ENCODE results near the gene CDC14A.
"Not testable (repeated sequence)": the region's sequence is repeated elsewhere in the genome, so short reads cannot be mapped to it uniquely, and the experiment has no call there.

The CDC14A gene

DNA sequence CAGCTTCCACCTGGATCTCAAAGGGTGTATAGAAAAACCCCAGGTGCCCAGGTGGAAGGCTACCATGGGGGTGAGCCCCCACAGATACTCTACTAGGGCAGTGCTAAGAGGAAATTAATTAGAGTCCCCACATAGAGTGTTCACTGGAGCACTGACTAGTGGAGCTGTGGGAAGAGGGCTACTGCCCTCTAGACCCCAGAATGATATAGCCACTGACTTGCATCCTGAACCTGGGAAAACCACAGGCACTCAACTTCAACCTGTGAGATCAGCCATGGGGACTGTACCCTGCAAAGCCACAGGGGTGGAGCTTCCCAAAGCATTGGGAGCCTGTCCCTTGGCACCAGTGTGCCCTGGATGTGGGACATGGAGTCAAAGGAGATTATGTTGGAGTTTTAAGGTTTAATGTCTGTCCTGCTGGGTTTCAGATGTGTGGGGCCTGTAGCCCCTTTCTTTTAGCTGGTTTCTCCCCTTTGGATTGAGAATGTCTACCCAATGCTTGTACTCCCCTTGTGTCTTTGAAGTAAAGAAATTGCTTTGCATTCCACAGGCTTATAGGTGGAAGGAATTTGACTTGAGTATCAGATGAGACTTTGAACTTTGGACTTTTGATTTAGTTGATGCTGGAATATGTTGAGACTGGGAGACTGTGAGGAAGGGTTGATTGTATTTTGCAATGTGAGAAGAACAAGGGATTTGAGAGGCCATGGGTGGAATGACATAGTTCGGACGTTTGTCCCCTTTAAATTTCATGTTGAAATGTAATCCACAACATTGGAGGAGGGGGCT, 31.8 kb upstream of the CDC14A start:
- FAIRE-seq (no peak), DNase-seq (ENCODE audit: insufficient read length, low spot score) (no peak)
- TF ChIP-seq SPI1 (IDR thresholded peaks at IDR 0.05; ENCODE audit: low read depth, low read length) (no peak), PAX5 (IDR thresholded peaks at IDR 0.05; ENCODE audit: insufficient read depth, low read length, severe bottlenecking) (no peak), TAF1 (IDR thresholded peaks at IDR 0.05; ENCODE audit: low read depth, low read length) (no peak), POU2F2 (IDR thresholded peaks at IDR 0.05; ENCODE audit: low read depth, low read length) (no peak), POLR2AphosphoS5 (IDR thresholded peaks at IDR 0.05; ENCODE audit: low read depth, low read length) (no peak)

DNA sequence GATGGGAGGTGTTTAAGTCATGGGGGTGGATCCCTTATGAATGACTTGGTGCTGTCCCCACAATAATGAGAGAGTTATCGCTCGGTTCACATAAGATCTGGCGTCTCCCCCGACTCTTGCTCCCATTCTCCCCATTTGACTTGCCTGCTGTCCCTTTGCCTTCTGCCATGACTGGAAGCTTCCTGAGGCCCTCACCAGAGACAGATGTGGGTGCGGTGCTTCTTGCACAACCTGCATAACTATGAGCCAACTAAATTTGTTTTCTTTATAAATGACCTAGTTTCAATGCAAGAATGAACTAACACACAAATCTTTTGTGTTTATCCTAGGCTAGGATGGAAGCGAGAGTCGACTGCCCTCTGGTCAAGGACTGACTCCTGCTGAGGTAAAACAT, 31.2 kb upstream of the CDC14A start:
- DNase-seq (ENCODE audit: insufficient read length, low spot score): no peak
- TF ChIP-seq TAF1 (IDR thresholded peaks at IDR 0.05; ENCODE audit: low read depth, low read length) (no peak), PAX5 (IDR thresholded peaks at IDR 0.05; ENCODE audit: insufficient read depth, low read length, severe bottlenecking) (no peak), POLR2AphosphoS5 (IDR thresholded peaks at IDR 0.05; ENCODE audit: low read depth, low read length) (no peak), SPI1 (IDR thresholded peaks at IDR 0.05; ENCODE audit: low read depth, low read length) (no peak), POLR2A (IDR thresholded peaks at IDR 0.05; ENCODE audit: low read depth, low read length) (no peak), POU2F2 (IDR thresholded peaks at IDR 0.05; ENCODE audit: low read depth, low read length) (no peak)

DNA sequence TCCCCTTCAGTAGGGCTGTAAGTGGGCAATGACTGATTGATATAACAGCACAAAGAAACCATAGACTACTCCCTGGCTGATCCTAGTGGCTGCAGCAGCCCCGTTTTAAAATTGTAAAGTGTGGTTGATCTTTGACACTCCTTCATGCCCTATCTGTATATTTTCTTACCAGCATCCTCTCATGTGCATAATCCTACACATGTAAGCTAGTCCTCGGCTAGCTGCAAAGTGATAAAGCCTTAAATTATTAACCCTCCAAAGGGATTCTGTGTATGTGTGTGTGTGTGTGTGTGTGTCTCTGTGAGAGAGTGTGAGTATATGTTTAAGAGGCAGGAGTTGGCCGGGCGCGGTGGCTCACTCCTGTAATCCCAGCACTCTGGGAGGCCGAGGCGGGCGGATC, 30.8 kb upstream of the CDC14A start:
- FAIRE-seq (no peak), DNase-seq (ENCODE audit: insufficient read length, low spot score) (no peak)
- TF ChIP-seq TAF1 (IDR thresholded peaks at IDR 0.05; ENCODE audit: low read depth, low read length) (no peak), POLR2A (IDR thresholded peaks at IDR 0.05; ENCODE audit: low read depth, low read length) (no peak)

More for the DNA sequence above, 31.2 kb upstream of the CDC14A start:
- FAIRE-seq: no peak

DNA sequence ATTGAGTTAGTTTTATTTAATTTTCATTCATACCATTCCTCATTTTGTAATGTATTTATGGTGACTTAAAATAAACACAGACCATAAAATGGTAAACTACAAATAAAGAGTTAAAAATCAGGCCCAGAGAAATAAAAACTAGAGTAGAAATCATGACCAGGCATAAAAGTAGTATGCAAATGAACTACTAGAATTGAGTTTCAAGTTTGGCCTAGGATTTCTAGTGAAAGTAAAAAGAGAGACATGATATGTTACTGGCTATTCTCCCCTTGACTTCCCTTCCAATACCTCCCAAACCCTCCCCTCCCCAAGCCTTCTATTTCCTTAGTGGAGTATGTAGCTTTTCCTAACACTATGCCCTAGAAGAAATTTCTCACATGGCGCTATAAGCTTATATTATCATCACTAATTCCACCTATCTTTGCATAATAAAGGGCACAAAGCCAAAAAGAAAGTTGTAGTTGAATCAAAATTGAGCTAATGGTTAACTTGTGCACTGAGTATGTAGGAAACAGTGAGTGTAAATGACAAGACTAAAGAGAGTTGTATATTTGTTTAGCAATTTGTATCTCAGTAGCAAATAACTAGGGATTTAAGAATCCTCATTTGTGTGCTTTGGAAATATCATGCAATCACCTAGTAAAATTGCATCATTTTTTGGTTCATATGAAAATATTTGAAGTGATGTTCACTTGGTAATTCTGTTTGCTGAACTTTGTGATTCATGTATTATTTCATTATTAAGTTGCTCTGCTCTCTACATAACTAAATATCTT, 29.7 kb upstream of the CDC14A start:
- DNase-seq (ENCODE audit: insufficient read length, low spot score): no peak
- TF ChIP-seq POLR2A (IDR thresholded peaks at IDR 0.05; ENCODE audit: low read depth, low read length) (no peak), TAF1 (IDR thresholded peaks at IDR 0.05; ENCODE audit: low read depth, low read length) (no peak), POU2F2 (IDR thresholded peaks at IDR 0.05; ENCODE audit: low read depth, low read length) (no peak), POLR2AphosphoS5 (IDR thresholded peaks at IDR 0.05; ENCODE audit: low read depth, low read length) (no peak), SPI1 (IDR thresholded peaks at IDR 0.05; ENCODE audit: low read depth, low read length) (no peak), PAX5 (IDR thresholded peaks at IDR 0.05; ENCODE audit: insufficient read depth, low read length, severe bottlenecking) (no peak)
- FAIRE-seq: peak; percentile 45

DNA sequence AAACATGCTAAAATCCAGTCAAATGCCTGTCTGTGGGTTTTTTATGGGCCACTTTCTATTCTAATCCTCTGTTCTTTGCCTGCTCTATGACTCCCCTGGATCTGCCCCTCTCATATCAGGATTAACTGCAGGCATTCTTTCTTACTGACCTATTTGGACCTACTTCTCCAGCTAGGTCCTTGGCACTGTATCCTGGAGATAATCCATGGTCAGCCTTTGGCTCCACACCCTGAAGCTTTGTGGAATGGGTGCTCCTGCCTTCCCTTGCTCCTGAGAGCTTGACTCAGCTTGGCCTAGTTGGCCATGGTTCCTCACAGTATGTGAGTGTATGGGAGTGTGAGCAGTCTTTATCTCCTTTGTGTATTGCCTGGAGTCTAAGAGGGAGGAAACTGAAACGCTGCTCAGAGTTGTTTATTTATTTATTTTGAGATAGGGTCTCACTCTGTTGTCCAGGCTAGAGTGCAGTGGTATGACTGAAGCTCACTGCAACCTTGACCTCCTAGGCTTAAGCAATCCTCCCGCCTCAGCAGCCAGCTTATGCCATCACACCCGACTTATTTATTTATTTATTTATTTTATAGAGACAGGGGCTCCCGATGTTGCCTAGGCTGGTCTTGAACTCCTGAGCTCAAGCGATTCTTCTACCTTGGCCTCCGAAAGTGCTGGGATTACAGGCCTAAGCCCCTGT, 28.7 kb upstream of the CDC14A start:
- TF ChIP-seq POU2F2 (IDR thresholded peaks at IDR 0.05; ENCODE audit: low read depth, low read length): no peak
- no peak for TF ChIP-seq POLR2A (IDR thresholded peaks at IDR 0.05; ENCODE audit: low read depth, low read length)
- TF ChIP-seq TAF1 (IDR thresholded peaks at IDR 0.05; ENCODE audit: low read depth, low read length): no peak
- FAIRE-seq (no peak), DNase-seq (ENCODE audit: insufficient read length, low spot score) (no peak)

DNA sequence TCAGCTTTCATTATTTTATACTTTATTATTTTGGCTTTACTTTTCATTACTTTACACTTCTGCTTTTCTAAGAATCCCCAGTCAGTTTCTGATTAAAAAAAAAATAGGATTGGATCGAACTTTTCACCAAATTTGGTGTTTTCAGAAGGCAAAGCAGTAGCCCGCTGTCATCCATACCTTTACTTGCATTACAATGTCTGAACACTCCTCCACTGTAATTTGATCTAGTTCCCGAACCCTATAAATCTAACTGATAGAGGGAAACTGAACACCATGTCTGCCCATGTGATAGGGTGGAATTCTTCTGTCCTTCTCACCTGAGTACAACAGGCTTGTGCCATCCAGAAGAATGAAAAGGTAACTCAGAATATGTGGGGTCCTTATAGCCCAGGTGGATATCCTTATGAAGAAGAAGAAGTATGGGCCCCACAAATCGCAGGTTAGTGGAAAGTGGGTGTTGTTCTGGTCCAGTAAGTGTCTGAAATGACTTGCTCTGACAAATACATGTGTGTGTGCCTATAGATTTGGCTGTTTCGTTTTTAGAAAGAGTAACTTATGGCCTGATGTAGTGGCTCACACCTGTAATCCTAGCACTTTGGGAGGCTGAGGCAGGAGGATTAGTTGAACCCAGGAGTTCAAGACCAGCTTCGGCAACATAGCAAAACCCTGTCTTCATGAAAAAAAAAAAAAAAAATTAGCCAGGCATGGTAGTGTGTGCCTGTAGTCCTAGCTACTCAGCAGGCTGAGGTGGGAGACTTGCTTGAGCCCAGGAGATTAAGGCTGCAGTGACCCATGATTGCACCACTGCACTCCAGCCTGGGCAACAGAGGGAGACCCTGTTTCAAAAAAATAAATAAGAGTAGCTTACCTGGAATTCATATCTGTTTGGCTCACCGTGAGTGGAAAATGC, 26.6 kb upstream of the CDC14A start:
- FAIRE-seq (peak; percentile 41), DNase-seq (ENCODE audit: insufficient read length, low spot score) (no peak)
- TF ChIP-seq POU2F2 (IDR thresholded peaks at IDR 0.05; ENCODE audit: low read depth, low read length): no peak
- TF ChIP-seq SPI1 (IDR thresholded peaks at IDR 0.05; ENCODE audit: low read depth, low read length): no peak
- no peak for TF ChIP-seq POLR2AphosphoS5 (IDR thresholded peaks at IDR 0.05; ENCODE audit: low read depth, low read length)
- no peak for TF ChIP-seq POLR2A (IDR thresholded peaks at IDR 0.05; ENCODE audit: low read depth, low read length)
- TF ChIP-seq TAF1 (IDR thresholded peaks at IDR 0.05; ENCODE audit: low read depth, low read length): no peak

DNA sequence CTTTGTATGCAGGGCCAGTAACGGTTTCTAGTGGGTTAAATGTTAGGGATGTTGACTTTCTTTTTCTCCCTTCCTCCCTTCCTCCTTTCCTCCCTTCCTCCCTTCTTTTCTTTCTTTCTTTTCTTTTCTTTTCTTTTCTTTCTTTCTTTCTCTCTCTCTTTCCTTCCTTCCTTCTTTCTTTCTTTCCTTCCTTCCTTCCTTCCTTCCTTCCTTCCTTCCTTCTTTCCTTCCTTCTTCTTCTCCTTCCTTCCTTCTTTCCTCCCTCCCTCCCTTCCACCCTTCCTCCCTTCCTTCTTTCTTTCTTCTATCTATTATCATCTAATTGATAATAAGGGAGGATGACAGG, 26.0 kb upstream of the CDC14A start:
- FAIRE-seq; DNase-seq (ENCODE audit: insufficient read length, low spot score): not testable (repeated sequence)

DNA sequence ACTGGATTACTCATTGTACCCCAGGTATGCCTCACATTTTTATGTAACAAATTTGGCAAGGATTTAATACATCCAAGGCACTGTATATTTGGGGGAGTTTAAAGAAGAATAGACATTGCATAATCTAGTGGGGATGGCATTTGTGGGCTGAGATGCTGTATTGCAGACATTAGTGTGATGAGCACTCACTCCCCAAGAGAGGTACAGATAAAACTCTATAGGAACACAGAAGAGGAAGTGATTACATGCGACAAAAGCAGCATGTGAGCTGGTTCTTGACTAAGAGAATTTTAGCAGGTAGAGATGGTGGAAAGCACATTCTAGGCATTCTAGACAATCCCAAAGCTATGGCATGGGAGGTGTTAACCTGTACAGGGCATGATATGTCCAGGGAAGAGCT, 24.2 kb upstream of the CDC14A start:
- no peak for FAIRE-seq
- no peak for TF ChIP-seq PAX5 (IDR thresholded peaks at IDR 0.05; ENCODE audit: insufficient read depth, low read length, severe bottlenecking)
- peak; percentile 66 for TF ChIP-seq SPI1 (IDR thresholded peaks at IDR 0.05; ENCODE audit: low read depth, low read length)
- no peak for DNase-seq (ENCODE audit: insufficient read length, low spot score)

DNA sequence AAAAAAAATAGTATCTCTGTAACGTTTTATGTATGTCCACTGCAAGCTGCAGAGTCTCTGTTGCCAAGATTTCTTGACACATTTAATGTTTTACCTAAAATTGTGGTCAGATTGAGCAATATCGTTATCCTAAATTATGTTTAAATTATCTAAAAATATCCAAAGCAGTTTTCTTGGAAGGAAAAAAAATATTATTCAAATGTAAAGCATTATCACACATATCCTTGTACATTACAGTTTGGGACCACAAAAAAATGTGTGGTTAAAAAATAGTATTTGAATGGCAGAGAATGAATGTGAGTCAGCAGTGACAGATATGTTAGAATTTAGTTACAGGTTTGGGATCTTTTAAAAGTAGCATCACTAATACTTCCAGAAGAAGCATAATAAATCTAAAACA, 21.2 kb upstream of the CDC14A start:
- DNase-seq (ENCODE audit: insufficient read length, low spot score); FAIRE-seq: not testable (repeated sequence)

DNA sequence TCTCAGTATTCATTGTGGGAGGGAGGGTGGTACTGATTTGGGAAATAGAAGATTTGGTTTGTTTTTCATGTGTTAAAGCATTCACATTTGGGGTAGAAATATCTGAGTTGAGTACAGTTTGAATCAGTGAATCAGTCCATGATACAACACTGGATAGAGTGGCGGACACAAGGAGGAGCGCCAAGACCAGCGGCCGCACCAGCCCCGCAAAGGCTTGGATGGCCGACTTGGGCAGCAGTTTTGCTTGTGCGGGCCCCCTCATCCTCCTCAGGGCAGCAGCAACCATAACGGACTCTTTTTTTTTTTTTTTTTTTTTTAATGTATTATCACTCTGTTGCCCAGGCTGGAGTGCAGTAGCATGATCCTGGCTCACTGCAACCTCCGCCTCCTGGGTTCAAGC, 20.0 kb upstream of the CDC14A start:
- TF ChIP-seq TAF1 (IDR thresholded peaks at IDR 0.05; ENCODE audit: low read depth, low read length) (no peak), POU2F2 (IDR thresholded peaks at IDR 0.05; ENCODE audit: low read depth, low read length) (no peak), SPI1 (IDR thresholded peaks at IDR 0.05; ENCODE audit: low read depth, low read length) (no peak), POLR2AphosphoS5 (IDR thresholded peaks at IDR 0.05; ENCODE audit: low read depth, low read length) (no peak), PAX5 (IDR thresholded peaks at IDR 0.05; ENCODE audit: insufficient read depth, low read length, severe bottlenecking) (no peak), POLR2A (IDR thresholded peaks at IDR 0.05; ENCODE audit: low read depth, low read length) (no peak)
- no peak for DNase-seq (ENCODE audit: insufficient read length, low spot score)
- FAIRE-seq: no peak

All from GM12891 (cell line).